ENCODE data around the gene SLCO4C1.

SLCO4C1 gene

DNA sequence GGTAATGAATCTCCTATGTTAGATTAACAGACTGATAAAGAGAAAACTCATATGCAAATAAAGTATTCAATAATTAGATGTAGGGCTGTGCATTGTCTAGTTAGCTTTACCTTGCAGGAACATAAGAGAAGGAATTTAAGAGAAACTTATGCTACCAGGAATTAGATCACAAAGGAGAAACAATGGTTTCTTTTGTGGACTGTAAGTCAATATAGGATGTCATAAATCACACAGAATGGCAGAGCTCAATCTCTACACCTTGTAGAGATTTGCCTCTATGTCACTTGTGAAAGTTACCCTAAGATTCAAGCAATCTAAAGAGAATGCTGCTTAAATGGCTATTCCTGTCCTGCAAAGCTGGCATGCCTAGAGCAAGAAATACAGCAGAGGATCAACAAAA, 26.0 kb downstream of the SLCO4C1 start:
- no peaks in the 10 kb centered on the region for H3K27me3 ChIP-seq (ENCODE audit: control insufficient read depth, insufficient read depth, low read length)
- H3K9me3 ChIP-seq (replicated peaks; ENCODE audit: low read length), result no peaks in the 10 kb centered on the region
- no peaks in the 10 kb centered on the region for H3K36me3 ChIP-seq (ENCODE audit: insufficient read depth, low read length)
- no peak overlapping the region for H3K4me2 ChIP-seq (ENCODE audit: low read length)
- H3K4me3 ChIP-seq (ENCODE audit: low read length), result no peak overlapping the region
- no peaks in the 10 kb centered on the region for H3K4me1 ChIP-seq (ENCODE audit: control insufficient read depth, insufficient read depth, low read length)
- H3K9ac ChIP-seq (ENCODE audit: low read depth, low read length), result no peak overlapping the region

DNA sequence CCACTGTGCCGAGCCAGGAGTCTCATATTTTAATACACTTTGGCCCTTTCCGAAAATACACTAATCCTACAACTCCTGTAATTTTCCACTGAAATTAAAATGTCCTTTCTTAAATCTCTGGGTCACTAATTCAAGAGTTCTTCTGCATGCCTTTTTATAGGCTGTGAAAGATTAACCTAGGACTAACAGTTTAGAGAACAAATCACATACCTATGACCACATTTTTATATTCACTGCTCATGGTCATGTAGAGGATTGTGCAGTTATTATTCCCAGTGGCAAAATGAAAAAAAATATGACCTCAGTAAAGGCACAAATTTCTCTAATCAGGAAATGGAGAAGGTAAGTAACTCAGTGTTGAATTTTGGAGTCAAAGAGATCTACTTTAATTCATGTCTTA, 33.4 kb downstream of the SLCO4C1 start:
- H3K27me3 ChIP-seq (ENCODE audit: control insufficient read depth, insufficient read depth, low read length), result no peaks in the 10 kb centered on the region

DNA sequence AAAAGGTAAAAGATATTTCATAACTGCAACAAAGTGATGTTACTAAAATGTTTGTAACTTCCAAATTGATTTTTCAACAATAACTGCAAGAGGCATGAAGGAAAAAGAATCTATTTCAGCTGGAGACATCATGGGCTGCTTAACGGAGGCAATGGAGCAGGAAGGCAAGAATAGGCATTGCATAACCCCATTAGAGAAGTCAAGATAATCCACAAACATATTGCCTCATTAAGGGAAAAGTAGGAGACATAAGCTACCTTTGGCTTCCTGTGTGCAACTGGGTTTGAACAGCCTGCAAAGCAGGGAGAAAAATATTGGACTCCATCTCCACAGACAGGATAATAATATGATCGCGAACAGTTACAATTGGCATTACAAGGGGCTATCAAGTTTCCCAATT, 46.7 kb downstream of the SLCO4C1 start:
- Histone ChIP-seq H3K36me3 (ENCODE audit: insufficient read depth, low read length) (no peaks in the 10 kb centered on the region), H3K9me3 (replicated peaks; ENCODE audit: low read length) (no peaks in the 10 kb centered on the region), H3K9ac (ENCODE audit: low read depth, low read length) (no peak overlapping the region), H3K4me1 (ENCODE audit: control insufficient read depth, insufficient read depth, low read length) (no peaks in the 10 kb centered on the region), H3K27me3 (ENCODE audit: control insufficient read depth, insufficient read depth, low read length) (no peaks in the 10 kb centered on the region), H3K4me2 (ENCODE audit: low read length) (no peak overlapping the region), H3K4me3 (ENCODE audit: low read length) (no peak overlapping the region)

More for the DNA sequence above, 33.4 kb downstream of the SLCO4C1 start:
- no peaks in the 10 kb centered on the region for H3K36me3 ChIP-seq (ENCODE audit: insufficient read depth, low read length)
- H3K4me2 ChIP-seq (ENCODE audit: low read length), result no peak overlapping the region
- no peak overlapping the region for H3K9ac ChIP-seq (ENCODE audit: low read depth, low read length)
- no peaks in the 10 kb centered on the region for H3K9me3 ChIP-seq (replicated peaks; ENCODE audit: low read length)
- H3K4me1 ChIP-seq (ENCODE audit: control insufficient read depth, insufficient read depth, low read length), result no peaks in the 10 kb centered on the region
- no peak overlapping the region for H3K4me3 ChIP-seq (ENCODE audit: low read length)

DNA sequence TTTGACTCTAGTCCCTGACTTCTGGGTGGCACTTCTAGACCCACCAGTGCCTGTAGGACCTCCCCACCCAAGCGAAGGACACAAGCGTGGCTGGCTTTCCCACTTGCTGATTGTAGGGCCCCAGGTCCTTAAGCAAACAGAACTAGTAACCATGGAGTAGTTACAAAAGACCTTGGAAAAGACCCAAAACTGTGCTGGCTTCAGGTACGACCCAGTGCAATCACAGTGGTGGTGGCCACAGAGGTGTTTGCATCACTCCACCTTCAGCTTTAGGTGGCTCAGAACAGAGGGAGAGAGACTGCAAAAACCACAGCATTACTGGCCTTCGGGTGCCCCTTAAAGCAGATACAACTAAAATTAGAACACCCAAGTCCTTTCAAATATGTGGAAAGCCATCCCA, 52.9 kb downstream of the SLCO4C1 start:
- Histone ChIP-seq H3K36me3 (ENCODE audit: insufficient read depth, low read length) (no peaks in the 10 kb centered on the region), H3K9me3 (replicated peaks; ENCODE audit: low read length) (no peaks in the 10 kb centered on the region), H3K4me3 (ENCODE audit: low read length) (no peak overlapping the region), H3K4me1 (ENCODE audit: control insufficient read depth, insufficient read depth, low read length) (no peaks in the 10 kb centered on the region), H3K27me3 (ENCODE audit: control insufficient read depth, insufficient read depth, low read length) (no peaks in the 10 kb centered on the region), H3K4me2 (ENCODE audit: low read length) (no peak overlapping the region), H3K9ac (ENCODE audit: low read depth, low read length) (no peak overlapping the region)

DNA sequence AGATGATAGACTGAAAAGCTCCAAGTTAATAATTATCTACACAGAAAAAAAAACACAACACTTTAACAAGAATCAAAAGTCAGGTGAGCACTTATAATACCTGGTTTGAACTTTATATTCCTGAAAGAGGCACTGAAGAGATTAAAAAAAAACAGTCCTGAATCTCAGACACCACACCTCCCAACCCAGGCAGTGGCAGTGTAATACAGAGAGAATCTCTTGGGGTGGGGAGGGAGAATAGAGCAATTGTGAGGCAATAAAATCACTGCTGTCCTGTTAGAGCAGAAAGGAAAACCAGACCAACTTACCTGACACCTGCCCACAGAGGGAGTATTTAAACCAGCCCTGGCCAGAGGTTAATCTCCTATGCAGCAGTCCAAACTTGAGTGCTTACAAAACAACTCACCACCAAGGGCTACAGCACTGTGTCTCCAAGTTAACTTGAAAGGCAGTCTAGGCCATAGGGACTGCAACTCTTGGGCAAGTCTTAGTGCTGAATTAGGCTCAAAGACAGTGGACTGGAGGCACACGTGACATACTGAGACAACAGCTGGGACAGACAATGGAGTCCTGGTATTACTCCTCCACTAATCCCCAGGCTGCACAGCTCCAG, 54.2 kb downstream of the SLCO4C1 start:
- H3K36me3 ChIP-seq (ENCODE audit: insufficient read depth, low read length), result no peaks in the 10 kb centered on the region
- no peaks in the 10 kb centered on the region for H3K27me3 ChIP-seq (ENCODE audit: control insufficient read depth, insufficient read depth, low read length)
- H3K9me3 ChIP-seq (replicated peaks; ENCODE audit: low read length), result no peaks in the 10 kb centered on the region

DNA sequence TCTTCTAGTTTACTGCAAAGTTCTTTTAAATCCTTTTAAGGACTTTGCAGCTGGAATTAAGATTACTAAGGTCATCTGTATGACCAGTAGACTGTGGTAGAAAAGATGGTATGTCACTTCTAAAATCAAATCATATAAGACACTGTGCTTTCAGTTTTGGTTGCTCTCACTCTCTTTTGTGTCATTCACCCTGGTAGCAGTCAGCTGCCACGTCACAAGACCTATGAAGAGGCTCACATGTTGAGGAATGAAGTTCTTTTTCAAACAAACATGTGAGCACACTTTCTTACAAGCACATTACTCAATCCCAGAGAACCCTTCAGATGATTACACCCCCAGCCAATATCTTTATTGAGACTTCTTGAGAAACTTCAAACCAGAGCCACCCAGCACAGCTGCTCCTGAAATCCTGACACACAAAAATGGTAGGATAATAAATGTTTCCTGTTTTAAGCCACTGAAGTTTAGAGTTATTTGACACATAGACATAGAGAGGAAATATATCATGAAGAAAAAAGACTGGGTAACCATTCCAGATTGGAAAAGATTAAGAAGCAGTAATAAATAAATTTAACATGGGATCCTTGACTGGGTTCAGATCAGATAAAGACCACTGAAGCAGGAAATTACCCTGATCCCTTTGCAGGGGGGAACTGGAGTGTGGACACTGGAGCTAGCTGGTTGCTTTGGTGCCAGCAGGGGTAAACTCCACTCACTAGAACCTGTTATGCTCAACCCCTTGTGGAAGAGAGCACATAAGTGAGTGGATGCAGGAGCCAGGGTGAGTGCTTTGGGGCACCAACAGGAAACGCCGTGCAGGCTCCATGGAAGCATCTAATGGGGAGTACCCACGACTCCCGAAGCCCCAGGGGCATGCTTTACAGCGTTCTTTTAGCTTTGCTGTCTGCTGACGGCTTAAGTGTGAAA, 64.1 kb downstream of the SLCO4C1 start:
- Histone ChIP-seq H3K9me3 (replicated peaks; ENCODE audit: low read length) (no peaks in the 10 kb centered on the region), H3K4me3 (ENCODE audit: low read length) (no peak overlapping the region), H3K36me3 (ENCODE audit: insufficient read depth, low read length) (no peaks in the 10 kb centered on the region), H3K4me1 (ENCODE audit: control insufficient read depth, insufficient read depth, low read length) (no peaks in the 10 kb centered on the region), H3K4me2 (ENCODE audit: low read length) (no peak overlapping the region), H3K9ac (ENCODE audit: low read depth, low read length) (no peak overlapping the region), H3K27me3 (ENCODE audit: control insufficient read depth, insufficient read depth, low read length) (no peaks in the 10 kb centered on the region)

More for the DNA sequence above, 54.2 kb downstream of the SLCO4C1 start:
- Histone ChIP-seq H3K9ac (ENCODE audit: low read depth, low read length) (no peak overlapping the region), H3K4me2 (ENCODE audit: low read length) (no peak overlapping the region), H3K4me1 (ENCODE audit: control insufficient read depth, insufficient read depth, low read length) (no peaks in the 10 kb centered on the region), H3K4me3 (ENCODE audit: low read length) (no peak overlapping the region)

DNA sequence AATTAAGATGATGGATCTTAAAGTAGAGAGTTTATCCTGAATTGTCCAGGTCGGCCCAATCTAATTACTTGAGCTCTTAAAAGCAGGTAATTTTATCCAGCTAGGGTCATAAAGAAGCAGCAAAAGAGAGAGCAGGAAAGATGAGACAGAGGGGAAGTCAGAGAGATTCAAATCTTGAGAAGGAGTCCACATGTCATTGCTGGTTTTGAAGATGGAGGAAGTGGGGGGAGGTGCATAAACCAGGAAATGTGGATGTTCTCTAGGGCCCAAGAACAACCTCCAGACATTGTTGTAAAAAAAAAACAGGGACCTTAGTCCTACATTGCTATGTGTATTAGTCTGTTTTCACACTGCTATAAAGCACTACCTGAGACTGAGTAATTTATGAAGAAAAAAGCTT, 66.4 kb downstream of the SLCO4C1 start:
- Histone ChIP-seq H3K36me3 (ENCODE audit: insufficient read depth, low read length) (no peaks in the 10 kb centered on the region), H3K27me3 (ENCODE audit: control insufficient read depth, insufficient read depth, low read length) (no peaks in the 10 kb centered on the region), H3K4me1 (ENCODE audit: control insufficient read depth, insufficient read depth, low read length) (no peaks in the 10 kb centered on the region), H3K9me3 (replicated peaks; ENCODE audit: low read length) (no peaks in the 10 kb centered on the region), H3K4me3 (ENCODE audit: low read length) (no peak overlapping the region), H3K4me2 (ENCODE audit: low read length) (no peak overlapping the region), H3K9ac (ENCODE audit: low read depth, low read length) (no peak overlapping the region)

DNA sequence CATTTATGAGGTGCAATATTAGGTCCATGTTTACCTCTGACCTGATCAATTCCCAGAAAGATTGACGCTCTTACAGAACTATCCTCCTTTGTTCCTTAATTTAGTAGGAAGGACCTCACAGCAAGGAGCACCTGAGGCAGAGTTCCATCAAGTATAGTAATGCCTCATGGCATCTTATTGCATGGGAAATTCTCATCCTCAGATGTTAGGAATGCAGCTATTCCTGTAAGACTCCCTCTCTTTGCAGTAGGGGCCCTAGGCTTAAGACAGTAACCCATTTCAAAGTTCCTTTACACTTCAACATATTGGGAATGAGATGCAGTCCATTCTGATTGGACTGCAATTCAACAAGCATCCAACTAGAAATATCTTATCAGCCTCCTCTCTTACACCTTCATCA, 69.8 kb downstream of the SLCO4C1 start:
- Histone ChIP-seq H3K9ac (ENCODE audit: low read depth, low read length) (no peak overlapping the region), H3K36me3 (ENCODE audit: insufficient read depth, low read length) (no peaks in the 10 kb centered on the region), H3K4me3 (ENCODE audit: low read length) (no peak overlapping the region), H3K4me2 (ENCODE audit: low read length) (no peak overlapping the region), H3K9me3 (replicated peaks; ENCODE audit: low read length) (no peaks in the 10 kb centered on the region), H3K4me1 (ENCODE audit: control insufficient read depth, insufficient read depth, low read length) (no peaks in the 10 kb centered on the region), H3K27me3 (ENCODE audit: control insufficient read depth, insufficient read depth, low read length) (no peaks in the 10 kb centered on the region)

DNA sequence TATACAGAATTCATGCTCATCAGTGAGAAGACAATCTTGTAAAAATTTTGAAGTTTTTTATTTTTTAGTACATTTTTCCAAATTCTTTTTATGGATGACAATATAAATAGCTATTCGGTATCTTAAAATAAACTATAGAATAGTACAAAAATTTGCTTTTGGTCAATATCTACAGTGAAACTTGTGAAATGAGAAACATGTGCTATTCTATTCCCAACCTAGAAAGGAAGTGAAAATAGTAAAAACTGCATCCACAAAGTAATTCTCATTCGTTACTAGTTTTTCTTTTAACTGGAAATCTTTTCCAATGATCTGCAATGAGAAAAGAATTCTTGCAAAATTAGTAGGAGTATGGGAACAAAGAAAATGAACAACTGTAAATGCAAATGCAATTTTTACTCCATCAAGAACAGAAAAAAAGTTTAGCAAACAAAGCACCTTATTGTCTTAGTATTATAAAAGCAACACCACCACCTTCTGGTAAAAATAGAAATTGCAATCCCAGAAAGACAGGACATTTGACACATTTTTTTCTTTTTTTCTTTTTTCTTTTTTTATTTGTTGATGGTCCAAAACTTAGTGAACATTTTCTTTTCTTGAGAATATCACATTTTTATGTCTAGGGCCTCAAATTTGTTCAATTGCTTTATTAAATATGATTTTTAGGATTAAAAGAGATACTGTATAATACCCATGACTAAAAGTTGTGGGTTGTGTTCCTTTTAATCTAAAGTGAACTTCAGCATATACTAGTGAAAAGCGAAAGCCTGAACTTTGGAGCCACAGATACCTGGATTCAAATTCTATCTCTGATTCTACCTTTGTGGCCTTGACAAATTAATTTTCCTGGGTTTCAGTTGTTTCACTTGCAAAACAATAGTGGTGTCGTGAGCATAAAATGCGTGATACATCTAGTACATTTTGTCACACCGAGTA, 72.3 kb downstream of the SLCO4C1 start:
- Histone ChIP-seq H3K4me3 (ENCODE audit: low read length) (no peak overlapping the region), H3K9me3 (replicated peaks; ENCODE audit: low read length) (no peaks in the 10 kb centered on the region), H3K4me1 (ENCODE audit: control insufficient read depth, insufficient read depth, low read length) (no peaks in the 10 kb centered on the region), H3K27me3 (ENCODE audit: control insufficient read depth, insufficient read depth, low read length) (no peaks in the 10 kb centered on the region), H3K36me3 (ENCODE audit: insufficient read depth, low read length) (no peaks in the 10 kb centered on the region), H3K9ac (ENCODE audit: low read depth, low read length) (no peak overlapping the region), H3K4me2 (ENCODE audit: low read length) (no peak overlapping the region)

DNA sequence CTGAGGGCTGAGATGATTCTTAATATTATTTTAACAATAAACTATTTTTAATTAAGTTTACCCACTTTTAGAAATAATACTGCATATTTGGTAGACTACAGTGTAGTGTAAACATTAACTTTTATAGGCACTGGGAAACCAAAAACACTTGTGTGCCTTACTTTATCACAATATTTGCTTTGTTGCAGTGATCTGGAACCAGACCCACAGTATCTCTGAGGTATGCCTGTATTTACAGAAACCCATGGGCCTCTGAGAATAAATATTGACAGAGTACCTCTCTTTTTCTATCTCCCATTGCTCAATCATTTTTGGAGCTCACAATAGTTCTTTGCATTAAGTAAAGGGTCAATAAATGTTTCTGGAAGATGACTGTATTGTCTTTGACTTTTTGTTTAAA, 73.3 kb downstream of the SLCO4C1 start:
- no peaks in the 10 kb centered on the region for H3K27me3 ChIP-seq (ENCODE audit: control insufficient read depth, insufficient read depth, low read length)
- H3K4me1 ChIP-seq (ENCODE audit: control insufficient read depth, insufficient read depth, low read length), result no peaks in the 10 kb centered on the region
- no peaks in the 10 kb centered on the region for H3K9me3 ChIP-seq (replicated peaks; ENCODE audit: low read length)
- no peak overlapping the region for H3K4me3 ChIP-seq (ENCODE audit: low read length)
- H3K36me3 ChIP-seq (ENCODE audit: insufficient read depth, low read length), result no peaks in the 10 kb centered on the region
- H3K9ac ChIP-seq (ENCODE audit: low read depth, low read length), result no peak overlapping the region
- H3K4me2 ChIP-seq (ENCODE audit: low read length), result no peak overlapping the region

DNA sequence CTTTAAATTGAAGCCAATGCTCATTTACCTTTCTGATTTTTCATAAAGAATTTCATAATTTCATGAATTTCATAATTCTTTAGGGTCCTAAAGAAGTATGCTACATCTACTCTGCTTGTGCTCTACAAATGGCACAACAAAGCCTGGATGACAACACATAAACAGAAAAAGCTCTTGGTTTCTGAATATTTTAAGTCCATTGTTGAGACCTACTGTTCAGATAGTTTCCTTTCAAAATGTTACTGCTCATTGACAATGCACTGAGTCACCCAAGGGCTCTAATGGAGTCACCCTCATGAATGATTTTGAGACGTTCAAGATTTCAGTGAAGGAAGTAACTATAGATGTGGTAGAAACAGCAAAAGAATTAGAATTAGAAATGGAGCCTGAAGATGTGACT, 74.1 kb downstream of the SLCO4C1 start:
- Histone ChIP-seq H3K4me1 (ENCODE audit: control insufficient read depth, insufficient read depth, low read length) (no peaks in the 10 kb centered on the region), H3K27me3 (ENCODE audit: control insufficient read depth, insufficient read depth, low read length) (no peaks in the 10 kb centered on the region), H3K36me3 (ENCODE audit: insufficient read depth, low read length) (no peaks in the 10 kb centered on the region), H3K9me3 (replicated peaks; ENCODE audit: low read length) (no peaks in the 10 kb centered on the region), H3K4me2 (ENCODE audit: low read length) (no peak overlapping the region), H3K4me3 (ENCODE audit: low read length) (no peak overlapping the region), H3K9ac (ENCODE audit: low read depth, low read length) (no peak overlapping the region)
